Choroid plexus epithelial cell (primary cell): ENCODE results near the gene EFR3B.

ENCODE experiments used
- DNase-seq: peaks from one replicate; pipeline ENCODE4 v3.0.0-alpha.2; 2010; ENCODE audit warnings: low read depth
- H3K4me3 ChIP-seq: 2 replicates; pipeline ENCODE4 v1.5.1; 2011; ENCODE audit warnings: low read depth, mild to moderate bottlenecking, control low read depth, low read length, moderate library complexity
- CTCF ChIP-seq: conservative IDR thresholded peaks from 2 replicates; pipeline ENCODE4 v1.5.1; 2011; ENCODE audit warnings: low read depth, mild to moderate bottlenecking, control low read depth, inconsistent platforms, low read length, moderate library complexity

Gene EFR3B

GRCh38 chr2:25071966-25072365, 30.1 kb downstream of the EFR3B start:
- no peak for TF ChIP-seq CTCF
- no peak for DNase-seq
- no peak overlapping the region for H3K4me3 ChIP-seq

DNA sequence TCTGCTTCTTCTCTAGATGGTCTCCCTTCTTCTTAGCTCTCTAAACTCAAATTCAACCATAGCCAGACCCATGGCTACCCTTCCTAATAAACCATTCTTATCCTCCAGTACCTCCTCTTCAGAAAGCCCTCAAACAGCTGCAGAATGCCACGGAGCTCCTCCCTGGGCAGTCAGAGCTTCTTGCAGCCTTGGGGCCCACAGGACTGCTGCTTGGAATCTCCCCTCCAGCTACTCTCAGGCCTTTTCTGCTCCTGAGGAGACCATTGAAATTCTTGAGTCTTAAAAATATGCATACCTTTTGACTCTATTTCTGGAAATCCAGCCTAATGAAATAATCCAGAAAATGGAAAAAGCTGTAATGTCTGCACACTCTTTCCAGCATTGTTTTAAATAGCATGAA, 30.7 kb downstream of the EFR3B start:
- no peak for TF ChIP-seq CTCF
- no peak for DNase-seq
- H3K4me3 ChIP-seq: no peak overlapping the region

GRCh38 chr2:25073025-25073424, 31.1 kb downstream of the EFR3B start:
- no peak for TF ChIP-seq CTCF
- no peak overlapping the region for H3K4me3 ChIP-seq
- DNase-seq: no peak

GRCh38 chr2:25073914-25074313, 32.0 kb downstream of the EFR3B start:
- TF ChIP-seq CTCF: no peak
- DNase-seq: no peak
- no peak overlapping the region for H3K4me3 ChIP-seq

- no peak for TF ChIP-seq CTCF
- DNase-seq: no peak
- no peak overlapping the region for H3K4me3 ChIP-seq
These were observed 33.0 kb downstream of the EFR3B start for GRCh38 chr2:25074826-25075225.

GRCh38 chr2:25076749-25077148, 34.9 kb downstream of the EFR3B start:
- TF ChIP-seq CTCF: no peak
- DNase-seq: no peak
- no peak overlapping the region for H3K4me3 ChIP-seq

- DNase-seq: no peak
- no peak overlapping the region for H3K4me3 ChIP-seq
- TF ChIP-seq CTCF: no peak
These were observed 35.9 kb downstream of the EFR3B start for GRCh38 chr2:25077789-25078169.
